ENCODE measurements around the gene PTPN1.
"Not testable (repeated sequence)": the region's sequence is repeated elsewhere in the genome, so short reads cannot be mapped to it uniquely, and the experiment has no call there.

Gene PTPN1

GRCh38 chr20:50509923-50510705 is at the start of gene PTPN1:
PTPN1 (plus strand) TSS chr20:50510383; CDS start chr20:50510528, 145 bp downstream.
- peak; percentile 97 for DNase-seq

GRCh38 chr20:50460608-50461267 is 49.4 kb upstream of the PTPN1 start:
- DNase-seq: peak; percentile 58

GRCh38 chr20:50462093-50462690 is 48.0 kb upstream of the PTPN1 start:
- no peak for DNase-seq

- no peak for DNase-seq
Observed at GRCh38 chr20:50464026-50464724, 46.0 kb upstream of the PTPN1 start.

GRCh38 chr20:50464725-50465650 is 45.2 kb upstream of the PTPN1 start:
- no peak for DNase-seq

- DNase-seq: no peak
Observed at GRCh38 chr20:50467174-50467573, 43.0 kb upstream of the PTPN1 start.

GRCh38 chr20:50467718-50468356 is 42.3 kb upstream of the PTPN1 start:
- DNase-seq: peak; percentile 9

GRCh38 chr20:50468378-50468798 is 41.8 kb upstream of the PTPN1 start:
- no peak for DNase-seq

GRCh38 chr20:50469176-50469723 is 40.9 kb upstream of the PTPN1 start:
- no peak for DNase-seq

- DNase-seq: no peak
Observed at GRCh38 chr20:50469796-50470195, 40.4 kb upstream of the PTPN1 start.

- DNase-seq: no peak
Observed at GRCh38 chr20:50470264-50470858, 39.8 kb upstream of the PTPN1 start.

GRCh38 chr20:50471231-50471630 is 39.0 kb upstream of the PTPN1 start:
- DNase-seq: peak; percentile 41

GRCh38 chr20:50472693-50473664 is 37.2 kb upstream of the PTPN1 start:
- DNase-seq: no peak

- not testable (repeated sequence) for DNase-seq
Observed at GRCh38 chr20:50474356-50474755, 35.8 kb upstream of the PTPN1 start.

- DNase-seq: no peak
Observed at GRCh38 chr20:50475681-50476292, 34.4 kb upstream of the PTPN1 start.

- DNase-seq: no peak
Observed at GRCh38 chr20:50477239-50477872, 32.8 kb upstream of the PTPN1 start.

GRCh38 chr20:50478162-50478990 is 31.8 kb upstream of the PTPN1 start:
- DNase-seq: peak; percentile 33

GRCh38 chr20:50481741-50482140 is 28.4 kb upstream of the PTPN1 start:
- no peak for DNase-seq
